Transverse colon (tissue), 4 donors: ENCODE data around the gene LAPTM4A. TPM values are rescaled to one million over a fixed set of nuclear protein-coding genes. Genes with fewer than 3 reads are reported as not detected.

Experiments used
- DNase-seq: peaks from one replicate; pipeline ENCODE4 v3.0.0-alpha.2; 2019
- H3K27ac ChIP-seq, 4 donors: fragments of 200-600 bp; sonication (generic); 2 replicates each; pipeline ENCODE4 v1.5.1; 2016 to 2018; ENCODE audit warnings: inconsistent platforms in 4 of 4
- H3K27me3 ChIP-seq: fragments of 200-600 bp; sonication (generic); 2 replicates; pipeline ENCODE4 v1.5.1; 2017; ENCODE audit warnings: inconsistent platforms
- H3K36me3 ChIP-seq, 4 donors: fragments of 200-600 bp; sonication (generic); 2 replicates each; pipeline ENCODE4 v1.5.1; 2017 to 2019; ENCODE audit warnings: inconsistent platforms in 4 of 4
- H3K4me1 ChIP-seq, 4 donors: fragments of 200-600 bp; sonication (generic); 2 replicates each; pipeline ENCODE4 v1.5.1; 2017 to 2020; ENCODE audit warnings: inconsistent platforms in 4 of 4
- H3K4me3 ChIP-seq, 4 donors: fragments of 200-600 bp; sonication (generic); 1 replicate in 1 of 4; 2 replicates in 3 of 4; pipeline versions ENCODE4 v1.5.1 to v1.6.1; 2017 to 2019; ENCODE audit warnings: inconsistent platforms in 4 of 4
- H3K9me3 ChIP-seq, 2 donors: fragments of 200-600 bp; sonication (generic); 2 replicates each; pipeline ENCODE4 v1.5.1; 2017 to 2019; ENCODE audit warnings: inconsistent platforms in 2 of 2
- CTCF ChIP-seq, 5 experiments: fragments of 200-600 bp in 3 of 5; fragments of 450-650 bp in 2 of 5; sonication (generic) in 3 of 5; IDR thresholded peaks; 1 replicate in 2 of 5; 2 replicates in 3 of 5; pipeline ENCODE4 v1.5.1; 2016 to 2017; ENCODE audit warnings: antibody characterized with exemption in 5 of 5, inconsistent platforms in 3 of 5, mild to moderate bottlenecking in 2 of 5, moderate library complexity in 1 of 5
- EP300 ChIP-seq: sonication (generic); formaldehyde crosslinking; IDR thresholded peaks from one replicate; pipeline ENCODE4 v1.6.1; 2017; ENCODE audit warnings: antibody characterized with exemption, low read depth
- POLR2A ChIP-seq: fragments of 450-650 bp; IDR thresholded peaks from one replicate; pipeline ENCODE4 v1.6.1; 2016; ENCODE audit warnings: antibody characterized with exemption, mild to moderate bottlenecking, moderate library complexity
- POLR2AphosphoS5 ChIP-seq, 3 donors: sonication (generic); formaldehyde crosslinking; IDR thresholded peaks; one replicate each; pipeline ENCODE4 v1.6.1; 2016; ENCODE audit warnings: antibody characterized with exemption in 3 of 3
- WGBS, 2 donors: methylation state at CpG; one replicate each; pipeline ENCODE4 v1.1.5; 2018; ENCODE audit warnings: low coverage in 1 of 2; 5-methylcytosine and 5-hydroxymethylcytosine counted together
- in situ Hi-C, 4 donors: fragments of 200-750 bp; cut with MboI; loops; one replicate each; pipeline versions ENCODE4 v1.15.0 to v1.15.1; 2017; ENCODE audit warnings: low sequenced_read_pairs in 3 of 4, low pct_ligation_motif_present in 1 of 4, low pct_unique_long_range_greater_than_20kb in 1 of 4
- intact Hi-C: fragments of 100-400 bp; cut with DNase I; formaldehyde crosslinking; loops from one replicate; pipeline ENCODE4 v1.15.1; 2023; ENCODE audit warnings: low total_unique reads
- total RNA-seq, 4 donors: library from RNA; depleted of rRNA; stranded (reverse); fragments of >200 nt; gene quantifications; one replicate each; pipeline ENCODE4 v1.1.0, GENCODE V29; 2016

LAPTM4A gene
- total RNA-seq, 4 donors from 2014 or later = 19.3 to 122 (median 75.3) TPM

- in situ Hi-C loops = no loop called here
- intact Hi-C loops = no loop called here
- WGBS, 2 donors = 80 to 82% methylated on average over 4 to 7 of the region's 7 CpGs
These were observed 21.2 kb upstream of the LAPTM4A start for GRCh38 chr2:20072436-20073158.

GRCh38 chr2:20071397-20072383 is 20.3 kb upstream of the LAPTM4A start:
- 38 to 55% methylated on average over 5 to 14 of the region's 14 CpGs for WGBS, 2 donors
- Histone ChIP-seq H3K27ac (peak overlapping the region; percentile 67 to 83 (median 80)), H3K4me1 (peaks cover 2 to 18% (median 6%) of the 10 kb centered on the region in 4 donors), H3K36me3 (no peaks in the 10 kb centered on the region), H3K4me3 (no peak overlapping the region), H3K9me3 (no peaks in the 10 kb centered on the region), H3K27me3 (no peaks in the 10 kb centered on the region)
- in situ Hi-C loops = no loop called here
- TF ChIP-seq POLR2AphosphoS5 (IDR thresholded peaks at IDR 0.05) (peak; percentile 17 to 72 (median 46)), CTCF (IDR thresholded peaks at IDR 0.05) (no peak)
- no peak for DNase-seq
- intact Hi-C loops = no loop called here

More at GRCh38 chr2:20072436-20073158, 21.2 kb upstream of the LAPTM4A start:
- H3K36me3 ChIP-seq = no peaks in the 10 kb centered on the region
- no peaks in the 10 kb centered on the region for H3K9me3 ChIP-seq
- TF ChIP-seq POLR2A = no peak
- TF ChIP-seq POLR2AphosphoS5 (IDR thresholded peaks at IDR 0.05) = no peak
- no peak for TF ChIP-seq EP300
- TF ChIP-seq CTCF (IDR thresholded peaks at IDR 0.05) = no peak
- no peaks in the 10 kb centered on the region for H3K27me3 ChIP-seq
- peak overlapping the region; percentile 67 to 83 (median 80) for H3K27ac ChIP-seq
- H3K4me1 ChIP-seq = peaks cover 2 to 14% (median 6%) of the 10 kb centered on the region in 4 donors
- no peak for DNase-seq
- H3K4me3 ChIP-seq = no peak overlapping the region

GRCh38 chr2:20069756-20070155 is 18.3 kb upstream of the LAPTM4A start:
- no peaks in the 10 kb centered on the region for H3K27me3 ChIP-seq
- DNase-seq = no peak
- H3K27ac ChIP-seq = peak overlapping the region in 1 of 4 donors; percentile 77
- H3K36me3 ChIP-seq = no peaks in the 10 kb centered on the region
- H3K4me1 ChIP-seq = peaks cover 11 to 38% (median 18%) of the 10 kb centered on the region in 4 donors
- in situ Hi-C loops = no loop called here
- H3K4me3 ChIP-seq = no peak overlapping the region
- TF ChIP-seq CTCF (IDR thresholded peaks at IDR 0.05) (no peak), EP300 (no peak), POLR2AphosphoS5 (IDR thresholded peaks at IDR 0.05) (no peak), POLR2A (no peak)
- intact Hi-C loops = no loop called here
- H3K9me3 ChIP-seq = no peaks in the 10 kb centered on the region

- WGBS, 2 donors = 74 to 78% methylated on average over 3 of the region's 3 CpGs
- in situ Hi-C loops = no loop called here
- TF ChIP-seq CTCF (IDR thresholded peaks at IDR 0.05) (no peak), POLR2AphosphoS5 (IDR thresholded peaks at IDR 0.05) (peak; percentile 23 to 77 (median 56)), EP300 (no peak)
- H3K27me3 ChIP-seq = no peaks in the 10 kb centered on the region
- H3K36me3 ChIP-seq = no peaks in the 10 kb centered on the region
- H3K4me3 ChIP-seq = no peak overlapping the region
- intact Hi-C loops = no loop called here
- no peaks in the 10 kb centered on the region for H3K9me3 ChIP-seq
- H3K4me1 ChIP-seq = peaks cover 11 to 42% (median 18%) of the 10 kb centered on the region in 4 donors
- H3K27ac ChIP-seq = peak overlapping the region; percentile 40 to 77 (median 58)
- no peak for DNase-seq
These were observed 16.7 kb upstream of the LAPTM4A start for GRCh38 chr2:20067992-20068584.
